Measurements from ENCODE around the gene TBC1D9.

The TBC1D9 gene

GRCh38 chr4:140645614-140646412 is 110.4 kb downstream of the TBC1D9 start:
- no peak for DNase-seq (ENCODE audit: low spot score)

- DNase-seq (ENCODE audit: low spot score): no peak
Observed at GRCh38 chr4:140645196-140645595, 111.0 kb downstream of the TBC1D9 start.

- no peak for DNase-seq (ENCODE audit: low spot score)
Observed at GRCh38 chr4:140644470-140645185, 111.6 kb downstream of the TBC1D9 start.

- no peak for DNase-seq (ENCODE audit: low spot score)
Observed at GRCh38 chr4:140643571-140644055, 112.6 kb downstream of the TBC1D9 start.

GRCh38 chr4:140642674-140643437 is 113.3 kb downstream of the TBC1D9 start:
- no peak for DNase-seq (ENCODE audit: low spot score)

- no peak for DNase-seq (ENCODE audit: low spot score)
Observed at GRCh38 chr4:140641789-140642439, 114.3 kb downstream of the TBC1D9 start.

GRCh38 chr4:140641105-140641555 is 115.1 kb downstream of the TBC1D9 start:
- no peak for DNase-seq (ENCODE audit: low spot score)

GRCh38 chr4:140640150-140640748 is 115.9 kb downstream of the TBC1D9 start:
- no peak for DNase-seq (ENCODE audit: low spot score)

- DNase-seq (ENCODE audit: low spot score): no peak
Observed at GRCh38 chr4:140639066-140639465, 117.1 kb downstream of the TBC1D9 start.

- DNase-seq (ENCODE audit: low spot score): peak; percentile 52
Observed at GRCh38 chr4:140637836-140638235, 118.3 kb downstream of the TBC1D9 start.

GRCh38 chr4:140635606-140636005 is 120.6 kb downstream of the TBC1D9 start:
- no peak for DNase-seq (ENCODE audit: low spot score)

GRCh38 chr4:140633951-140634350 is 122.2 kb downstream of the TBC1D9 start:
- DNase-seq (ENCODE audit: low spot score): no peak

- DNase-seq (ENCODE audit: low spot score): no peak
Observed at GRCh38 chr4:140633124-140633523, 123.1 kb downstream of the TBC1D9 start.

GRCh38 chr4:140630246-140630645 is 125.9 kb downstream of the TBC1D9 start:
- no peak for DNase-seq (ENCODE audit: low spot score)

GRCh38 chr4:140628016-140628415 is 128.2 kb downstream of the TBC1D9 start:
- no peak for DNase-seq (ENCODE audit: low spot score)

GRCh38 chr4:140626661-140627376 is 129.4 kb downstream of the TBC1D9 start:
- DNase-seq (ENCODE audit: low spot score): no peak

GRCh38 chr4:140622333-140622958 is 133.7 kb downstream of the TBC1D9 start:
- DNase-seq (ENCODE audit: low spot score): no peak

GRCh38 chr4:140621161-140621560 is 135.0 kb downstream of the TBC1D9 start:
- DNase-seq (ENCODE audit: low spot score): no peak

- no peak for DNase-seq (ENCODE audit: low spot score)
Observed at GRCh38 chr4:140617499-140618248, 138.5 kb downstream of the TBC1D9 start.

GRCh38 chr4:140615451-140615850 is 140.7 kb downstream of the TBC1D9 start:
- no peak for DNase-seq (ENCODE audit: low spot score)

Data from RKO (cell line).